ENCODE results near the gene CNTROB. TPM values are rescaled to one million over a fixed set of nuclear protein-coding genes. Genes with fewer than 3 reads are reported as not detected.

CNTROB gene
- total RNA-seq, 2 donors from 2014 or later, result 11.2 to 42.9 TPM

GRCh38 chr17:7972131-7972785, 40.3 kb downstream of the CNTROB start:
- H3K4me1 ChIP-seq (ENCODE audit: control insufficient read depth in 1 of 2, low read depth in 2 of 2), result no peaks in the 10 kb centered on the region
- TF ChIP-seq CTCF (IDR thresholded peaks at IDR 0.05), result no peak
- H3K4me3 ChIP-seq, result no peak overlapping the region
- H3K27ac ChIP-seq, result no peak overlapping the region
- no peaks in the 10 kb centered on the region for H3K36me3 ChIP-seq
- no peaks in the 10 kb centered on the region for H3K27me3 ChIP-seq (replicated peaks; ENCODE audit: insufficient read depth)
- DNase-seq (ENCODE audit: low spot score) (no peak), ATAC-seq (ENCODE audit: insufficient number of reproducible peaks, low FRiP score, low read depth) (no peak)
- H3K9me3 ChIP-seq, result peaks cover 14% of the 10 kb centered on the region

- Histone ChIP-seq H3K27me3 (replicated peaks; ENCODE audit: insufficient read depth) (no peaks in the 10 kb centered on the region), H3K4me1 (ENCODE audit: control insufficient read depth in 1 of 2, low read depth in 2 of 2) (no peaks in the 10 kb centered on the region), H3K36me3 (no peaks in the 10 kb centered on the region), H3K9me3 (peaks cover 14% of the 10 kb centered on the region), H3K4me3 (no peak overlapping the region), H3K27ac (no peak overlapping the region)
- ATAC-seq (ENCODE audit: insufficient number of reproducible peaks, low FRiP score, low read depth), result no peak
- no peak for DNase-seq (ENCODE audit: low spot score)
- no peak for TF ChIP-seq CTCF (IDR thresholded peaks at IDR 0.05)
Measured at GRCh38 chr17:7974638-7975131, 42.7 kb downstream of the CNTROB start.

- H3K27me3 ChIP-seq (replicated peaks; ENCODE audit: insufficient read depth), result no peaks in the 10 kb centered on the region
- H3K4me1 ChIP-seq (ENCODE audit: control insufficient read depth in 1 of 2, low read depth in 2 of 2), result no peaks in the 10 kb centered on the region
- peaks cover 14% of the 10 kb centered on the region for H3K9me3 ChIP-seq
- no peak overlapping the region for H3K4me3 ChIP-seq
- no peak for TF ChIP-seq CTCF (IDR thresholded peaks at IDR 0.05)
- no peak overlapping the region for H3K27ac ChIP-seq
- DNase-seq (ENCODE audit: low spot score), result no peak
- no peak for ATAC-seq (ENCODE audit: insufficient number of reproducible peaks, low FRiP score, low read depth)
- H3K36me3 ChIP-seq, result no peaks in the 10 kb centered on the region
Measured at GRCh38 chr17:7977039-7977438, 45.0 kb downstream of the CNTROB start.

GRCh38 chr17:7977805-7978204, 45.8 kb downstream of the CNTROB start:
- H3K27me3 ChIP-seq (replicated peaks; ENCODE audit: insufficient read depth), result no peaks in the 10 kb centered on the region
- DNase-seq (ENCODE audit: low spot score) (no peak), ATAC-seq (ENCODE audit: insufficient number of reproducible peaks, low FRiP score, low read depth) (no peak)
- H3K9me3 ChIP-seq, result peaks cover 14% of the 10 kb centered on the region
- H3K4me3 ChIP-seq, result no peak overlapping the region
- H3K36me3 ChIP-seq, result no peaks in the 10 kb centered on the region
- no peak overlapping the region for H3K27ac ChIP-seq
- no peaks in the 10 kb centered on the region for H3K4me1 ChIP-seq (ENCODE audit: control insufficient read depth in 1 of 2, low read depth in 2 of 2)
- no peak for TF ChIP-seq CTCF (IDR thresholded peaks at IDR 0.05)

- no peak overlapping the region for H3K4me3 ChIP-seq
- no peak for DNase-seq (ENCODE audit: low spot score)
- no peak for TF ChIP-seq CTCF (IDR thresholded peaks at IDR 0.05)
- H3K9me3 ChIP-seq, result no peaks in the 10 kb centered on the region
- no peak for ATAC-seq (ENCODE audit: insufficient number of reproducible peaks, low FRiP score, low read depth)
- no peak overlapping the region for H3K27ac ChIP-seq
- H3K4me1 ChIP-seq (ENCODE audit: control insufficient read depth in 1 of 2, low read depth in 2 of 2), result no peaks in the 10 kb centered on the region
- no peaks in the 10 kb centered on the region for H3K27me3 ChIP-seq (replicated peaks; ENCODE audit: insufficient read depth)
- no peaks in the 10 kb centered on the region for H3K36me3 ChIP-seq
Measured at GRCh38 chr17:7982173-7982572, 50.2 kb downstream of the CNTROB start.
